ENCODE results near the gene ADGRG1.
"Not testable (repeated sequence)": the region's sequence is repeated elsewhere in the genome, so short reads cannot be mapped to it uniquely, and the experiment has no call there.

ADGRG1 gene

DNA sequence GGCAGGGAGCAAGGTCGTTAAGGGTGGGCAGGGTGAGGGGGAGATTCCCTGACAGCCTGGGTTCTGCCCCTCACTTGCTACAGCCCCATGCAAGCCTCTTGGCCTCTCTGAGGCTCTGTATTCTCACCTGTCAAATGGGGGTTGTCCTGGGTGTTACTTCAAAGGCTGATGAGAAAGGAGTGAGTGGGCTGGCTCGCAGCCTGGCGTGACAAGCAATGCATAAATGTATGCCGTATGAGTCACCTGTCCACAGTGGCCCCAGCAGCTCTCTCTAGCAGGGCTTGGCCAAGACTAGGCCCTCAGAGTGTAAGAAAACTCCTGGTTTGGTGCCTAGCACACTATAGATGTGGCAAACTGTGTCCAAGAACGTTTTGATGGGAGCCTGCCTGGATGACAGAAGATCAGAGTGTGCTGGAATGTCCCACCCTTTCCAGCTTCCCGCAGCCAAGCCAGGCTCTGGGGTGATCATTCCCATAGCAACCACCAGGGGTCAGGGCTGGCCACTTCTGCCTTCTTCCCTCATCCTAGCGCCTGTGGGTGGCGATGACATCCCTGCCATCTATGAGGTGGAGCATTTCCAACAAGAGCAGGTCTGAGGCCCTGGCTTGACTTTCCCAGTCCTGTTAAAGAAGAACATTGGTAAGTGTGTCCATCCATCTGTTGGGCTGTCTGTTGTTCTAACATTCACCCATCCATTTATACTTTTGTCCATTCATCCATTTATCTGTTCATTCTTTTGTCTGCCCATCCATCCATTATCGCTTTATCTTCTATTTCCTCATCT, 37.2 kb upstream of the ADGRG1 start:
- no peak overlapping the region for H3K27ac ChIP-seq

DNA sequence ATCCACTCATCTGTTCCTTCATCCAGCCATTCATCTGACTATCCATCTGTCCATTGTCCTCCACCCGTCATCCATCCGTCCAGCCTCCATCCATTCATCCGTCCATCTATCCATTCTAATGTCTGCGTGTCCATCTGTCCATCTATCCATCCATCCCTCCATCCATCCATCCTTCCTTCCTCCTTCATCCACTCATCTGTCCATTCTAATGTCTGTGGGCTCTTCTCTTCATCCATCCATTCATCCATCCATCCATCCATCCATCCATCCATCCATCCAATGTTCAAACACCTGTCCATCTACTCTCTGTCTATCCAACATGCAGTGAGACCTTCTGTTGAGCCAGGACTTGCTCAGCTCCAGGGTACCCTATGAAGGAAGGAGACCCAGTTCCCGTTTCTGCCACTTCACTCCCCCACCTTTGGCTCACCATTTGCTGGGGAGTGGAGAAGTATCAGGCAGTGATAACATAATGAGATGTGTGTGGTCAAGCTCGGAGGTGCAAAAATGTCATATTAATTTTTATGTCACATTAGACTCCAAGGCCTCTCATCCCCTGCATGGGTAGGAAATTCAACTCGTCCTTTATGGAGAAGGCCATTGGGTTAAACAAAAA, 36.5 kb upstream of the ADGRG1 start:
- H3K27ac ChIP-seq: no peak overlapping the region
- TF ChIP-seq, protein P1, sequence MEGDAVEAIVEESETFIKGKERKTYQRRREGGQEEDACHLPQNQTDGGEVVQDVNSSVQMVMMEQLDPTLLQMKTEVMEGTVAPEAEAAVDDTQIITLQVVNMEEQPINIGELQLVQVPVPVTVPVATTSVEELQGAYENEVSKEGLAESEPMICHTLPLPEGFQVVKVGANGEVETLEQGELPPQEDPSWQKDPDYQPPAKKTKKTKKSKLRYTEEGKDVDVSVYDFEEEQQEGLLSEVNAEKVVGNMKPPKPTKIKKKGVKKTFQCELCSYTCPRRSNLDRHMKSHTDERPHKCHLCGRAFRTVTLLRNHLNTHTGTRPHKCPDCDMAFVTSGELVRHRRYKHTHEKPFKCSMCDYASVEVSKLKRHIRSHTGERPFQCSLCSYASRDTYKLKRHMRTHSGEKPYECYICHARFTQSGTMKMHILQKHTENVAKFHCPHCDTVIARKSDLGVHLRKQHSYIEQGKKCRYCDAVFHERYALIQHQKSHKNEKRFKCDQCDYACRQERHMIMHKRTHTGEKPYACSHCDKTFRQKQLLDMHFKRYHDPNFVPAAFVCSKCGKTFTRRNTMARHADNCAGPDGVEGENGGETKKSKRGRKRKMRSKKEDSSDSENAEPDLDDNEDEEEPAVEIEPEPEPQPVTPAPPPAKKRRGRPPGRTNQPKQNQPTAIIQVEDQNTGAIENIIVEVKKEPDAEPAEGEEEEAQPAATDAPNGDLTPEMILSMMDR (IDR thresholded peaks at IDR 0.05): no peak
- no peak for TF ChIP-seq ZFX (IDR thresholded peaks at IDR 0.05; ENCODE audit: borderline replicate concordance)

More for the DNA sequence above, 37.2 kb upstream of the ADGRG1 start:
- TF ChIP-seq ZFX (IDR thresholded peaks at IDR 0.05; ENCODE audit: borderline replicate concordance): no peak
- TF ChIP-seq, protein P1 (IDR thresholded peaks at IDR 0.05): peak; percentile 94

DNA sequence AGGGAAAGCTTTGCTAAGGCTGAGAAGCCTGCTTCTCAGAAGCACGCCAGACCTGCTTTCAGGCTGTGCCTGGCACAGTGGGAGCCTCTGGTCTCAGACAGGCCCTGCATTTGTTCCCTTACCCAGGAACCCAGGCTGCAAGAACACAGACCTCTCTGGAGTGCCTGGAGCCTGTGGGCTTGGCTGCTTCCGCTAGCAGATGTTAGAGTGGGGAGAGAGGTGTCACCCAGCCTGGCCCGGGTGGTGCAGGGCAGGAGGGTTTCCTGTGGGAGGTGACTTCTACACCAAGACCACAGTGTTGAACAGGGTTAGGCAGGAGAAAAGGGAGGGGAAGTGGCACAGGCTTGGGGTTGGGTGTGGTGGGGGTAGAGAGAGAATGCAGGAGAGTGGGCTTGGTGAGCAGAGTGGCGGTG, 35.8 kb upstream of the ADGRG1 start:
- TF ChIP-seq, protein P1 (IDR thresholded peaks at IDR 0.05): no peak
- TF ChIP-seq ZFX (IDR thresholded peaks at IDR 0.05; ENCODE audit: borderline replicate concordance): no peak
- H3K27ac ChIP-seq: no peak overlapping the region

DNA sequence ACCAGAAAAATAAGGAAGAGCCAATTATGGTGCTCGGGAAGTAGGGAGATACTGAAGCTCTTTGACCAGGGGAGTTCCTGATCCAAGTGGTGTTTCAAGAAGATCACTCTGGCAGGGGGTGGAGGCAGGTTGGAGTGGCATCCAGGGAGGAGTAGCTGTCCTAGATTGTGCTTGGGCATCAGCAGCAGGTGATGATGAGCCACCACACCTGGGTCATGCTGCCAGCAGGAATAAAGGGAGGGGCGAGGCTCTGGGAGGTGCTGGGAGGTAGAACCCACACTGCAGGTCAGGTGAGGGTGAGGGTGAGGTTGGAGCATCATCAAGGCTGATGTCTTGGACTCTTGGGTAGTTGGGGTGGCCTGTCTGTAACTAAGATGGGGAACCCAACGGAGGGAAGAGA, 35.4 kb upstream of the ADGRG1 start:
- no peak overlapping the region for H3K27ac ChIP-seq
- TF ChIP-seq, protein P1 (IDR thresholded peaks at IDR 0.05): no peak
- TF ChIP-seq ZFX (IDR thresholded peaks at IDR 0.05; ENCODE audit: borderline replicate concordance): no peak

DNA sequence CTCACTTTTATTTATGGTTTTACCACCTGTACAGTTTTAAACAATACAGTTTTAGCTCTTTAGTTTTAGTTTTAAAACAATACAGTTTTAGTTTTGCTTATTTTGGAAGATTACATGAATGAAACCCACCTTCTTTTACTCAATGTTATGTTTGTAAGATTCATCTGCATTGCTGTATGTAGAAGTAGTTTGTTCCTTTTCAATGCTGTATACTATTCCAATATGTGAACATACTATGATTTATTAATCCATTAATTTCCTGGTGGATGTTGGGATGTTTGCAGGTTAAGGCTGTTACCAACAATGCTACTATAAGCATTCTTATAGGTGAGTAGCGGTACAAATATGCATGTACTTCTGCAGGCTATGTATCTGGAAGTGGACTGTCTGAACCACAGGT, 34.4 kb upstream of the ADGRG1 start:
- TF ChIP-seq, protein P1 (IDR thresholded peaks at IDR 0.05): no peak
- TF ChIP-seq ZFX (IDR thresholded peaks at IDR 0.05; ENCODE audit: borderline replicate concordance): no peak
- no peak overlapping the region for H3K27ac ChIP-seq

DNA sequence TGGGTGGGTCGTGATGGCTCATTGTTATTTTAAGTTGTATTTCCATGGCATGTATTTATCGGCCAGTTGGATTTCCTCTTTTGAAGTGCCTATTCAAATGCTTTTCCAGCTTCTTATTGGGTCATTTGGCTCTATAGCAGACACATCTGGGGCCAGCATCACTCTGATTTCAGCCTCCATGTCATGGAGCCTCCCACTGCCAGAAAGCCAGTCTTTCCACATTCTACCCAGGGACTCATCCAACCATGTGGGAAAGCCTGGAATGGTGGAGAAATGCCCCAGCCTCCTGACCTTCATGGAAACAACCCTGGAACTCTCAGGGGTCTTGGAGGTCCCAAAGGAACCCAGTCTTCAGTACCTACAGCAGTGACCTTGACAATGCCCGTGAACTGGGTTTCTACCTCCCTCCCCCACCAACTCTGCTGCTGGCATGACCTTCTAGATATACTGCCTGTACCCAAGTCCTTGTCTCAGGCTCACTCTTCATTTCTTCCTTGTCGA, 33.8 kb upstream of the ADGRG1 start:
- TF ChIP-seq, protein P1 (IDR thresholded peaks at IDR 0.05): no peak
- TF ChIP-seq ZFX (IDR thresholded peaks at IDR 0.05; ENCODE audit: borderline replicate concordance): no peak
- no peak overlapping the region for H3K27ac ChIP-seq

DNA sequence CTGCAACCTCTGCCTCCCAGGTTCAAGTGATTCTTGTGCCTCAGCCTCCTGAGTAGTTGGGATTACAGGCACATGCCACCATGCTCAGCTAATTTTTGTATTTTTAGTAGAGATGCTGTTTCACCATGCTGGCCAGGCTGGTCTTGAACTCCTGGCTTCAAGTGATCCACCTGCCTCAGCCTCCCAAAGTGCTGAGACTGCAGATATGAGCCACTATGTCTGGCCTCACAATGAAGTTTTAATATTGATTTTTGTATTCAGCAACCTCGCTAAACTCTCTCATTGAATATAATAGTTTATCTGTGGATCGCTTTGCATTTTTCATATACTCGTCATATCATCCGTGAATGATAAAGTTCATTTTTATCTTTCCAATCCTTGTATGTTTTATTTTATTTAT, 32.2 kb upstream of the ADGRG1 start:
- not testable (repeated sequence) for H3K27ac ChIP-seq
